ENCODE measurements around the gene OR1L8. TPM values are rescaled to one million over a fixed set of nuclear protein-coding genes. Genes with fewer than 3 reads are reported as not detected.
A peak's percentile ranks its signal among the peaks of the same experiment; 100 is the strongest.
"Not testable (repeated sequence)": the region's sequence is repeated elsewhere in the genome, so short reads cannot be mapped to it uniquely, and the experiment has no call there.

Gene OR1L8
- total RNA-seq (not detected), polyA plus RNA-seq (under 1 TPM in 3 of 4 donors, not detected in 1; 0.12 to 0.50 (median 0.20) TPM)

- H3K36me3 ChIP-seq (ENCODE audit: control insufficient read depth, insufficient read depth, low read length); ATAC-seq (ENCODE audit: low read depth in 2 of 2); H3K9me3 Mint-ChIP-seq; H3K27ac Mint-ChIP-seq; DNase-seq; H3K27ac ChIP-seq (ENCODE audit: insufficient read depth, low read length, poor library complexity, severe bottlenecking); H3K36me3 Mint-ChIP-seq; H3K9me3 ChIP-seq (ENCODE audit: control insufficient read depth in 2 of 2, low read length in 2 of 2); H3K27me3 ChIP-seq (ENCODE audit: control insufficient read depth, insufficient read depth, low read length); H3K4me1 ChIP-seq (ENCODE audit: control insufficient read depth, insufficient read depth, low read length, poor library complexity, severe bottlenecking); H3K4me3 ChIP-seq (ENCODE audit: low read depth, low read length); H3K4me1 Mint-ChIP-seq: not testable (repeated sequence)
- Mint-ChIP-seq H3K27me3 (peaks cover 15% of the 10 kb centered on the region), H3K4me3 (peak within 1 kb of the TSS in 1 of 4 donors; percentile 51)
These were observed at the start of gene OR1L8 for GRCh38 chr9:122583284-122583683. Gene OR1L8 (minus strand): TSS chr9:122583384. CDS start chr9:122568477, 14,907 bp downstream.

GRCh38 chr9:122619996-122620395 lies 36.8 kb upstream of the OR1L8 start:
- Mint-ChIP-seq H3K36me3 (no peaks in the 10 kb centered on the region), H3K27me3 (no peaks in the 10 kb centered on the region), H3K27ac (no peak overlapping the region), H3K4me1 (no peaks in the 10 kb centered on the region), H3K4me3 (no peak overlapping the region), H3K9me3 (peaks cover 0 to 4% (median 0%) of the 10 kb centered on the region in 7 donors)
- Histone ChIP-seq H3K4me1 (ENCODE audit: control insufficient read depth, insufficient read depth, low read length, poor library complexity, severe bottlenecking) (no peaks in the 10 kb centered on the region), H3K27me3 (ENCODE audit: control insufficient read depth, insufficient read depth, low read length) (no peaks in the 10 kb centered on the region), H3K36me3 (ENCODE audit: control insufficient read depth, insufficient read depth, low read length) (no peaks in the 10 kb centered on the region), H3K27ac (ENCODE audit: insufficient read depth, low read length, poor library complexity, severe bottlenecking) (no peak overlapping the region), H3K9me3 (ENCODE audit: control insufficient read depth in 2 of 2, low read length in 2 of 2) (no peaks in the 10 kb centered on the region), H3K4me3 (ENCODE audit: low read depth, low read length) (no peak overlapping the region)
- ATAC-seq (ENCODE audit: low read depth in 2 of 2) (no peak), DNase-seq (no peak)

DNA sequence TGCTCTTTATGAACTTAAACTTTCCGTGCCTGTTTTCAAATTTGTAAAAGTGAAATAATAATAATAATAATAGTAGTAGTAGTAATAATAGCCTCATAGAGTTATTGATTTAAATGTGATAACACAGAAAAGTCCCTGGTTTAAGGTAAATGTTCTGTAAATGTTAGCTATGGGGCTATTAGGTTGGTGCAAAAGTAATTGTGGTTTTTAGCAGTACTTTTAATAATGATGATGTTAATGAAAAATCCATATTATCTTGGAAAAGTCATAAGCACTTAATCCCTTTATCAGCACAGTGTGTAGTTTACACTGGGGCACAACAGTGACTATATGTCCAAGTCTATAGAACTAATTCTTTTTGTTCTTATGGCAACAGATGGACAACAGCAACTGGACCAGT lies 31.2 kb upstream of the OR1L8 start, which contains the start of gene OR1Q1:
OR1Q1 (plus strand) TSS at position 377 of the 400 bp plus-strand sequence; CDS start at position 377, 0 bp downstream.
- Mint-ChIP-seq H3K4me1 (no peaks in the 10 kb centered on the region), H3K9me3 (peaks cover 0 to 4% (median 0%) of the 10 kb centered on the region in 7 donors)

DNA sequence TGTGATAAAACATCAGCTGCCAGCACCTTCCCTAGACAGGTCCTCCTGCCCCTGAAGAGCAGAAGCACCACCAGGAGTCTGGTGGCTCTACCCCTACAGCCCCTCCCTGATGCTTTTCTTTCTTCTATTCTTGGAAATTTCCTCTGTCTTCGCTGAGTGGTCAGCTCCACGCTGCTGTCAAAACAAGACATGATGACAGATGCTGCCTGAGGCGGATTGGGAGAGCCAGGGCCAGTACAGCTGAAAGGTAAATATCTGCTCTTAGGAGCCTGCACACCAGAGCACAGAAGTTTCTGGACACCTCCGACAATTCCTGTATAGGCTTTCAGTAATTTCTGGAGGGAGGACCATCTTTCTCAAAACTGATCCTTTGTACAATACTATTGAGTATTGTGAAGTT lies 26.6 kb upstream of the OR1L8 start:
- Histone ChIP-seq H3K36me3 (ENCODE audit: control insufficient read depth, insufficient read depth, low read length) (no peaks in the 10 kb centered on the region), H3K9me3 (ENCODE audit: control insufficient read depth in 2 of 2, low read length in 2 of 2) (no peaks in the 10 kb centered on the region), H3K4me3 (ENCODE audit: low read depth, low read length) (no peak overlapping the region), H3K27me3 (ENCODE audit: control insufficient read depth, insufficient read depth, low read length) (peaks cover 2% of the 10 kb centered on the region), H3K27ac (ENCODE audit: insufficient read depth, low read length, poor library complexity, severe bottlenecking) (no peak overlapping the region), H3K4me1 (ENCODE audit: control insufficient read depth, insufficient read depth, low read length, poor library complexity, severe bottlenecking) (no peaks in the 10 kb centered on the region)
- H3K4me1 Mint-ChIP-seq: no peaks in the 10 kb centered on the region
- no peaks in the 10 kb centered on the region for H3K36me3 Mint-ChIP-seq
- peaks cover 9% of the 10 kb centered on the region for H3K27me3 Mint-ChIP-seq
- ATAC-seq (ENCODE audit: low read depth in 2 of 2) (no peak), DNase-seq (no peak)
- no peak overlapping the region for H3K27ac Mint-ChIP-seq
- H3K4me3 Mint-ChIP-seq: no peak overlapping the region
- peaks cover 0 to 2% (median 0%) of the 10 kb centered on the region in 7 donors for H3K9me3 Mint-ChIP-seq

More for the DNA sequence above, 31.2 kb upstream of the OR1L8 start, which contains the start of gene OR1Q1:
- Mint-ChIP-seq H3K4me3 (no peak within 1 kb of the TSS), H3K27me3 (peaks cover 9% of the 10 kb centered on the region), H3K27ac (peak within 1 kb of the TSS in 1 of 3 donors; percentile 77), H3K36me3 (no peaks in the 10 kb centered on the region)
- no peaks in the 10 kb centered on the region for H3K9me3 ChIP-seq (ENCODE audit: control insufficient read depth in 2 of 2, low read length in 2 of 2)
- DNase-seq: no peak
- no peaks in the 10 kb centered on the region for H3K4me1 ChIP-seq (ENCODE audit: control insufficient read depth, insufficient read depth, low read length, poor library complexity, severe bottlenecking)
- no peak for ATAC-seq (ENCODE audit: low read depth in 2 of 2)
- no peaks in the 10 kb centered on the region for H3K36me3 ChIP-seq (ENCODE audit: control insufficient read depth, insufficient read depth, low read length)
- no peak within 1 kb of the TSS for H3K4me3 ChIP-seq (ENCODE audit: low read depth, low read length)
- H3K27me3 ChIP-seq (ENCODE audit: control insufficient read depth, insufficient read depth, low read length): peaks cover 2% of the 10 kb centered on the region
- no peak within 1 kb of the TSS for H3K27ac ChIP-seq (ENCODE audit: insufficient read depth, low read length, poor library complexity, severe bottlenecking)

DNA sequence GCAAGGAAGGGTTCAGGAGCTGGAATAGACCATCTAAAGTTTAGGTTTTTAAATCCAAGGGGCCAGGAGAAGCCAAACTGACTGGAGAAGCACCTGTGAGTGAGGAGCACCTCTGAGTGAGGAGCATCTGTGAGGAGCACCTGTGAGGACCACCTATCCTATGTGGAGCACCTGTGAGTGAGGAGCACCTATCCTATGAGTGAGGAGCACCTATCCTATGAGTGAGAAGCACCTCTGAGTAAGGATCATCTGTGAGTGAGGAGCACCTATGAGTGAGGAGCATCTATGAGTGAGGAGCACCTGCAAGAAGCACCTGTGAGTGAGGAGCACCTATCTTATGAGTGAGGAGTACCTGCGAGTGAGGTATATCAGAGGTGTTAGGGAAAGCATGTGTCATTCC lies 23.4 kb upstream of the OR1L8 start:
- no peak overlapping the region for H3K4me3 Mint-ChIP-seq
- ATAC-seq (ENCODE audit: low read depth in 2 of 2) (no peak), DNase-seq (no peak)
- H3K9me3 Mint-ChIP-seq: peaks cover 0 to 9% (median 3%) of the 10 kb centered on the region in 7 donors
- peaks cover 3% of the 10 kb centered on the region for H3K27me3 ChIP-seq (ENCODE audit: control insufficient read depth, insufficient read depth, low read length)
- no peak overlapping the region for H3K27ac Mint-ChIP-seq
- H3K9me3 ChIP-seq (ENCODE audit: control insufficient read depth in 2 of 2, low read length in 2 of 2): peaks cover 4% of the 10 kb centered on the region in 2 experiments
- H3K4me1 Mint-ChIP-seq: no peaks in the 10 kb centered on the region
- no peaks in the 10 kb centered on the region for H3K36me3 Mint-ChIP-seq
- peaks cover 9% of the 10 kb centered on the region for H3K27me3 Mint-ChIP-seq
- H3K4me3 ChIP-seq (ENCODE audit: low read depth, low read length): no peak overlapping the region
- no peak overlapping the region for H3K27ac ChIP-seq (ENCODE audit: insufficient read depth, low read length, poor library complexity, severe bottlenecking)
- no peaks in the 10 kb centered on the region for H3K36me3 ChIP-seq (ENCODE audit: control insufficient read depth, insufficient read depth, low read length)
- no peaks in the 10 kb centered on the region for H3K4me1 ChIP-seq (ENCODE audit: control insufficient read depth, insufficient read depth, low read length, poor library complexity, severe bottlenecking)

DNA sequence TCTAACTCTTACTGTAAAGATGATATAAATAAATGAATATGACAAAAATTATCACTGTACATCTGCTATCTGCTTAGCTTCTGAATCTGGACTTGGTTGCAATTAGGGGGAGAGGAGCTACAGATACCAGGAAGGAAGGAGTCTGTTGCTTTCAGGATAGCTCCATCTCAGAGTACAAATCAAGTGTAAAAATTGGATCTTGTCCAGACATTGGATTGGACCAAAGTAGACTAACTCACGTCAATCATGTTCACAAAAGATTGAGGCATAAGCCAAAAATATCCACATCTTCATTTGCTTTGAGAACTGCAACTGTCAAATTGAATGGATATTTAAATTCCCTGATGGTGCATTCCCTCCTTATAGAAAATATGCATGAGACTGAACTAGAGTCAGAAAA lies 22.5 kb upstream of the OR1L8 start:
- Histone ChIP-seq H3K36me3 (ENCODE audit: control insufficient read depth, insufficient read depth, low read length) (no peaks in the 10 kb centered on the region), H3K9me3 (ENCODE audit: control insufficient read depth in 2 of 2, low read length in 2 of 2) (peaks cover 4% of the 10 kb centered on the region in 2 experiments), H3K27me3 (ENCODE audit: control insufficient read depth, insufficient read depth, low read length) (peaks cover 3% of the 10 kb centered on the region), H3K4me3 (ENCODE audit: low read depth, low read length) (no peak overlapping the region), H3K27ac (ENCODE audit: insufficient read depth, low read length, poor library complexity, severe bottlenecking) (no peak overlapping the region), H3K4me1 (ENCODE audit: control insufficient read depth, insufficient read depth, low read length, poor library complexity, severe bottlenecking) (no peaks in the 10 kb centered on the region)
- DNase-seq: no peak
- peaks cover 4% of the 10 kb centered on the region for H3K27me3 Mint-ChIP-seq
- H3K4me1 Mint-ChIP-seq: no peaks in the 10 kb centered on the region
- H3K4me3 Mint-ChIP-seq: no peak overlapping the region
- H3K36me3 Mint-ChIP-seq: no peaks in the 10 kb centered on the region
- ATAC-seq (ENCODE audit: low read depth in 2 of 2): no peak
- no peak overlapping the region for H3K27ac Mint-ChIP-seq
- peaks cover 0 to 9% (median 4%) of the 10 kb centered on the region in 7 donors for H3K9me3 Mint-ChIP-seq

DNA sequence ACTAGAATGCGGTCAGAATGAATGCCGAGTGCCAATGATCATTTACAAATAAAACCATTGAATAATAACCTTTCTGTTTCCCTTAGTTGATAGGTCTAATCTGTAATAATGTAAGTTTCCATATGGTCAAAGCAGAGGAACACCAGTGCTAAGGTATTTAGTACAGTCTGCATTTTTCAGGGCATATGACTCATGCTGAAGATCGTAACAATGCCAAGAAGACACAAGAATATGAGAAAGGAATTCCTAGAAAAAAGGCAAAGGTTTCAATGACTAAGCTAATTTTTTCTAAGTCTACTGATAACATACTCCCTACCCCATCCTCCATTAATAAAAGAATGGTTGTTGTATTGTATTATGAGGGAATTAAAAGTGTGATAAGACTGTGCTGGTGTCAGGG lies 2.8 kb downstream of the OR1L8 start:
- Mint-ChIP-seq H3K9me3 (peaks cover 0 to 5% (median 0%) of the 10 kb centered on the region in 7 donors), H3K4me3 (no peak overlapping the region), H3K27ac (no peak overlapping the region), H3K4me1 (no peaks in the 10 kb centered on the region), H3K36me3 (no peaks in the 10 kb centered on the region), H3K27me3 (peaks cover 11% of the 10 kb centered on the region)
- Histone ChIP-seq H3K4me3 (ENCODE audit: low read depth, low read length) (no peak overlapping the region), H3K4me1 (ENCODE audit: control insufficient read depth, insufficient read depth, low read length, poor library complexity, severe bottlenecking) (no peaks in the 10 kb centered on the region), H3K27ac (ENCODE audit: insufficient read depth, low read length, poor library complexity, severe bottlenecking) (no peak overlapping the region), H3K9me3 (ENCODE audit: control insufficient read depth in 2 of 2, low read length in 2 of 2) (no peaks in the 10 kb centered on the region), H3K36me3 (ENCODE audit: control insufficient read depth, insufficient read depth, low read length) (no peaks in the 10 kb centered on the region), H3K27me3 (ENCODE audit: control insufficient read depth, insufficient read depth, low read length) (no peaks in the 10 kb centered on the region)
- DNase-seq: no peak
- ATAC-seq (ENCODE audit: low read depth in 2 of 2): no peak

DNA sequence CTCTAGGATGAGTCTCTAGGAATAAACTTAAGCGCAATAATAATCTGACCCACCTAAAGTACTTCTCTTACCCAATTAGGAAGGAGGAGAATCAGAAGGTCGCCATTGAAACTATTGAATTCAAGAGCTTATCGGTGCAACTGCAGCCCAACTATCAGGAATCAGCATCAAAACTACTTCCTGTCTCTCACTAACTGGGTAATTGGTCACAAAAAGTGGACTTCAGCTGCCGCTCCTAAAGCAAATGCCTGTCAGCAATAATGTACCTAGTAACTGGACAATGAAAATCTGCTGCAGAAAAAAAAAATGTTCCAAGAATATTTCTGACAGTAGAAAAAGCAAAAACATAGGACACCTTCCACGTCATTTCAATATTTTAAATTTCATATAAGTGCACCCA lies 3.3 kb downstream of the OR1L8 start:
- H3K27me3 Mint-ChIP-seq: peaks cover 6% of the 10 kb centered on the region
- no peaks in the 10 kb centered on the region for H3K4me1 Mint-ChIP-seq
- H3K36me3 ChIP-seq (ENCODE audit: control insufficient read depth, insufficient read depth, low read length): no peaks in the 10 kb centered on the region
- H3K27me3 ChIP-seq (ENCODE audit: control insufficient read depth, insufficient read depth, low read length): no peaks in the 10 kb centered on the region
- peaks cover 0 to 5% (median 0%) of the 10 kb centered on the region in 7 donors for H3K9me3 Mint-ChIP-seq
- H3K27ac Mint-ChIP-seq: no peak overlapping the region
- no peaks in the 10 kb centered on the region for H3K36me3 Mint-ChIP-seq
- no peaks in the 10 kb centered on the region for H3K4me1 ChIP-seq (ENCODE audit: control insufficient read depth, insufficient read depth, low read length, poor library complexity, severe bottlenecking)
- DNase-seq (no peak), ATAC-seq (ENCODE audit: low read depth in 2 of 2) (no peak)
- no peaks in the 10 kb centered on the region for H3K9me3 ChIP-seq (ENCODE audit: control insufficient read depth in 2 of 2, low read length in 2 of 2)
- H3K4me3 ChIP-seq (ENCODE audit: low read depth, low read length): no peak overlapping the region
- no peak overlapping the region for H3K27ac ChIP-seq (ENCODE audit: insufficient read depth, low read length, poor library complexity, severe bottlenecking)
- H3K4me3 Mint-ChIP-seq: no peak overlapping the region
